ENCODE measurements around the gene AOAH. TPM values are rescaled to one million over a fixed set of nuclear protein-coding genes. Genes with fewer than 3 reads are reported as not detected.

AOAH gene
- total and polyA plus RNA-seq, 9 of the 15 experiments (the other 6 are each of a cell fraction or from before 2014, with no cell fraction given) = not detected

DNA sequence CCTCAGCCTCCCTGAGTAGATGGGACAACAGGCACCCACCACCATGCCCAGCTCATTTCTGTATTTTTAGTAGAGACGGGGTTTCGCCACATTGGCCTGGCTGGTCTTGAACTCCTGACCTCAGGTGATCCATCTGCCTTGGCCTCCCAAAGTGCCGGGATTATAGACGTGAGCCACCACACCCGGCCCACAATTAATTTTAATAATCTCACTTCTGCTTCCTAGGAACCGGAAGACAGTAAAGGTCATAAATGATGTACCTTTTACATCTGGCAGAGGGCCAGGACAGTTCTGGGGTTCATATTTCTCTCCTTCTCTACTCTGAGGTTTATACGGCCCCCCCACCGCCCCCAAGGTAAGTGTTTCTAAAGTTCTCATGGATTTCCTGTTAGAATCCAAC is 31.2 kb upstream of the AOAH start:
- no peak overlapping the region for H2AFZ ChIP-seq (ENCODE audit: low read depth, low read length)
- intact Hi-C loops (cut with micrococcal nuclease) = no loop called here
- DNase-seq (ENCODE audit: extremely low read depth in 1 of 4, low spot score in 3 of 4) = no peak
- no TSS peak for BruUV-seq (replicated peaks)
- H3K27ac ChIP-seq (ENCODE audit: extremely low read depth, low read depth, low read length) = no peak overlapping the region
- FAIRE-seq = no peak
- no peak overlapping the region for H3K4me3 ChIP-seq
- H3K36me3 ChIP-seq (ENCODE audit: control insufficient read depth, insufficient read depth, low read length) = no peaks in the 10 kb centered on the region
- in situ Hi-C loops (cut with MboI) = no loop called here
- no peaks in the 10 kb centered on the region for H3K9me1 ChIP-seq (ENCODE audit: control insufficient read depth, insufficient read depth, low read length)
- POLR2A ChIA-PET = no interaction called here
- no peaks in the 10 kb centered on the region for H4K20me1 ChIP-seq (replicated peaks; ENCODE audit: control insufficient read depth, insufficient read depth, low read length)
- CTCF ChIA-PET (ENCODE audit: low intra/inter-chr PET ratio) = no interaction called here
- no peaks in the 10 kb centered on the region for H3K9me3 ChIP-seq (replicated peaks; ENCODE audit: control insufficient read depth, insufficient read depth, low read depth, low read length)
- H3K4me2 ChIP-seq (ENCODE audit: insufficient read depth, low read length) = no peak overlapping the region
- no peak for ATAC-seq
- H3K79me2 ChIP-seq (ENCODE audit: control insufficient read depth, insufficient read depth, low read length) = no peaks in the 10 kb centered on the region
- 0% methylated on average over 6 of the region's 8 CpGs for WGBS (ENCODE audit: insufficient coverage, low coverage, missing lambda C conversion rate)
- no peak overlapping the region for H3K9ac ChIP-seq (ENCODE audit: insufficient read depth in 1 of 2, low read depth in 2 of 2, low read length in 2 of 2)
- H3K27me3 ChIP-seq (ENCODE audit: control insufficient read depth in 2 of 2, insufficient read depth in 2 of 2, low read length in 2 of 2) = peaks cover 3 to 5% of the 10 kb centered on the region in 2 experiments; a peak in 1 of 5 replicates
- no peaks in the 10 kb centered on the region for H3K4me1 ChIP-seq (replicated peaks in 1 of 2; ENCODE audit: control insufficient read depth in 2 of 2, insufficient read depth in 2 of 2, low read length in 2 of 2)
- TF ChIP-seq ZNF592 (IDR thresholded peaks at IDR 0.05) = no peak
- no peak for TF ChIP-seq PHB2 (IDR thresholded peaks at IDR 0.05; ENCODE audit: low read depth)
- TF ChIP-seq CEBPB (tag; IDR thresholded peaks at IDR 0.05) = no peak
- no peak for TF ChIP-seq U2AF1 (optimal IDR thresholded peaks at IDR 0.05; ENCODE audit: low read depth, low read length)
- TF ChIP-seq SAFB2 (IDR thresholded peaks at IDR 0.05; ENCODE audit: borderline replicate concordance, low read depth, low read length, severe bottlenecking) = no peak
- no peak for TF ChIP-seq PPARD (CRISPR knock-in tag; IDR thresholded peaks at IDR 0.05)
- TF ChIP-seq ZBTB49 (CRISPR knock-in tag; IDR thresholded peaks at IDR 0.05; ENCODE audit: borderline replicate concordance) = no peak
